Lung (tissue), 12 donors: ENCODE results near the gene CCDC9B. TPM values are rescaled to one million over a fixed set of nuclear protein-coding genes. Genes with fewer than 3 reads are reported as not detected.

Experiments
- ATAC-seq: fragments of 200-7000 bp; cut with Tn5 transposase; one replicate; pipeline ENCODE4 v1.9.1; 2020; ENCODE audit warnings: moderate number of reproducible peaks; ENCODE audit not compliant: insufficient read depth, low FRiP score
- DNase-seq, 3 donors: peaks; one replicate each; pipeline ENCODE4 v3.0.0-alpha.2; 2013 to 2017
- H3K27ac ChIP-seq, 2 donors: one replicate each; pipeline ENCODE4 v1.5.1; 2013; ENCODE audit warnings: mild to moderate bottlenecking in 2 of 2, moderate library complexity in 2 of 2, control low read depth in 1 of 2, inconsistent platforms in 1 of 2, low read depth in 1 of 2, low read length in 1 of 2
- H3K27me3 ChIP-seq, 3 donors: one replicate each; pipeline ENCODE4 v1.5.1; 2013; ENCODE audit warnings: low read length in 2 of 3; ENCODE audit not compliant: control insufficient read depth in 3 of 3, insufficient read depth in 3 of 3
- H3K36me3 ChIP-seq, 4 donors: one replicate each; pipeline ENCODE4 v1.5.1; 2013; ENCODE audit warnings: low read length in 4 of 4, mild to moderate bottlenecking in 1 of 4, moderate library complexity in 1 of 4; ENCODE audit not compliant: control insufficient read depth in 4 of 4, insufficient read depth in 4 of 4
- H3K4me1 ChIP-seq, 5 donors: one replicate each; pipeline ENCODE4 v1.5.1; 2013; ENCODE audit warnings: low read length in 5 of 5, mild to moderate bottlenecking in 2 of 5, moderate library complexity in 1 of 5; ENCODE audit not compliant: control insufficient read depth in 5 of 5, insufficient read depth in 5 of 5
- H3K4me3 ChIP-seq: one replicate; pipeline ENCODE4 v1.5.1; 2013; ENCODE audit warnings: mild to moderate bottlenecking, control low read depth, moderate library complexity
- H3K9ac ChIP-seq, 2 donors: one replicate each; pipeline ENCODE4 v1.5.1; 2013; ENCODE audit warnings: low read length in 2 of 2, control low read depth in 1 of 2; ENCODE audit not compliant: insufficient read depth in 1 of 2
- H3K9me3 ChIP-seq, 4 donors: one replicate each; pipeline ENCODE4 v1.5.1; 2013; ENCODE audit warnings: low read length in 3 of 4, mild to moderate bottlenecking in 1 of 4, moderate library complexity in 1 of 4; ENCODE audit not compliant: control insufficient read depth in 4 of 4, insufficient read depth in 3 of 4
- CTCF ChIP-seq: IDR thresholded peaks from 2 replicates; pipeline ENCODE4 v1.5.1; 2012; ENCODE audit warnings: mild to moderate bottlenecking; ENCODE audit errors: control extremely low read depth, extremely low read depth
- WGBS, 2 donors: extraction: QIAGEN DNeasy Blood & Tissue Kit; methylation state at CpG; one replicate each; pipeline ENCODE4 v1.1.7; 2013; 5-methylcytosine and 5-hydroxymethylcytosine counted together
- polyA plus RNA-seq, 2 donors: library from polyadenylated mRNA; stranded (reverse); fragments of 200-250 nt; gene quantifications; one replicate each; pipeline ENCODE4 v1.2.1, GENCODE V29; 2013
- total RNA-seq, 2 donors: library from RNA; depleted of rRNA in 1 of 2; stranded (reverse); fragments of >200 nt in 1 of 2; gene quantifications; one replicate each; pipeline ENCODE4 v1.2.1, GENCODE V29; 2014 to 2021
- donor health status: control.
- donor health status: control.
- donor health status: Bipolar disorder and iron deficiency.
- donor health status: healthy.
- donor health status: DM: yes; HTN: yes; CAD: no.

Gene CCDC9B
- total and polyA plus RNA-seq, 4 donors = 4.4 to 42.1 (median 14.9) TPM

- Histone ChIP-seq H3K36me3 (peaks cover 0 to 5% (median 1%) of the 10 kb centered on the region in 4 donors), H3K9me3 (peaks cover 0 to 2% (median 0%) of the 10 kb centered on the region in 4 donors), H3K4me3 (no peak overlapping the region), H3K27ac (no peak overlapping the region), H3K4me1 (peaks cover 0 to 18% (median 8%) of the 10 kb centered on the region in 5 donors), H3K27me3 (peaks cover 0 to 6% (median 4%) of the 10 kb centered on the region in 3 donors), H3K9ac (no peak overlapping the region)
- peak; percentile 59 for ATAC-seq
- WGBS, 2 donors = 37 to 76% methylated on average over 62 to 68 of the region's 68 CpGs
- no peak for TF ChIP-seq CTCF
- DNase-seq = peak; percentile 74 to 81 (median 77)
Observed at GRCh38 chr15:40290918-40291574, 49.7 kb downstream of the CCDC9B start.

GRCh38 chr15:40290545-40290917, 50.2 kb downstream of the CCDC9B start:
- TF ChIP-seq CTCF = no peak
- WGBS, 2 donors = 50 to 73% methylated on average over 12 of the region's 12 CpGs
- H3K4me1 ChIP-seq = peaks cover 0 to 20% (median 8%) of the 10 kb centered on the region in 5 donors
- ATAC-seq (no peak), DNase-seq (peak in 2 of 3 donors; percentile 46 to 78)
- H3K9ac ChIP-seq = no peak overlapping the region
- H3K27ac ChIP-seq = no peak overlapping the region
- H3K27me3 ChIP-seq = peaks cover 0 to 6% (median 4%) of the 10 kb centered on the region in 3 donors
- H3K36me3 ChIP-seq = peaks cover 0 to 5% (median 1%) of the 10 kb centered on the region in 4 donors
- no peak overlapping the region for H3K4me3 ChIP-seq
- peaks cover 0 to 2% (median 0%) of the 10 kb centered on the region in 4 donors for H3K9me3 ChIP-seq

- peaks cover 0 to 5% (median 1%) of the 10 kb centered on the region in 4 donors for H3K36me3 ChIP-seq
- H3K9ac ChIP-seq = no peak overlapping the region
- no peak overlapping the region for H3K4me3 ChIP-seq
- no peak overlapping the region for H3K27ac ChIP-seq
- H3K27me3 ChIP-seq = peaks cover 0 to 11% (median 7%) of the 10 kb centered on the region in 3 donors
- peaks cover 0 to 29% (median 11%) of the 10 kb centered on the region in 5 donors for H3K4me1 ChIP-seq
- 87 to 92% methylated on average over 6 of the region's 6 CpGs for WGBS, 2 donors
- ATAC-seq = no peak
- no peak for TF ChIP-seq CTCF
- H3K9me3 ChIP-seq = peaks cover 0 to 2% (median 0%) of the 10 kb centered on the region in 4 donors
- no peak for DNase-seq
Observed at GRCh38 chr15:40289140-40289775, 51.5 kb downstream of the CCDC9B start.
